Stimulated activated CD4-positive, alpha-beta T cell treated with anti-CD3 and anti-CD28 coated beads, TNF-alpha, amount 100 ng/mL, for 1 hour (primary cell): ENCODE results near the gene AWAT1.
A peak's percentile ranks its signal among the peaks of the same experiment; 100 is the strongest.
"Not testable (repeated sequence)": the region's sequence is repeated elsewhere in the genome, so short reads cannot be mapped to it uniquely, and the experiment has no call there.

ENCODE experiments used
- DNase-seq, 3 donors: peaks; one replicate each; pipeline ENCODE4 v3.0.0-alpha.2; 2020; ENCODE audit warnings: low read depth in 3 of 3, low spot score in 1 of 3

The AWAT1 gene

DNA sequence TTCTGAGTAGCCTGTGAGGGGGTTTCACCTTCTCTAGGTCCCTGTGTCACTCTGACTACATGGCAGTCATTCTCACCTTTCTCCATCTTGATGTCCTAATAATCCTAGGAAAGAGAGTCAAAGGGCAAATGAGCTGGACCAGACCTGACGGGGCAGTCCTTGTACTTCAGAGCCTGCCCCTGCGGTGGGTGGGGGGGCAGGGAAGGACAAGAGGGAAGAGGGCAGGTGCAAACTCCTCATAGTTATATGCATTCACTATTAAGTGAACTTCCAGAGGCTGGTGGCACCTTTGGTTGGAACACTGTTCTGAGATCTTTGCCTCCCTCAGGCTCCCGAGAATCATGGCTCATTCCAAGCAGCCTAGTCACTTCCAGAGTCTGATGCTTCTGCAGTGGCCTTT lies at the start of gene AWAT1:
TSS of gene AWAT1 (plus strand) at position 301 of the 400 bp plus-strand sequence. CDS start at position 342, 41 bp downstream.
- no peak for DNase-seq

- DNase-seq = no peak
These were observed 44.2 kb upstream of the AWAT1 start for GRCh38 chrX:70190225-70190624.

DNA sequence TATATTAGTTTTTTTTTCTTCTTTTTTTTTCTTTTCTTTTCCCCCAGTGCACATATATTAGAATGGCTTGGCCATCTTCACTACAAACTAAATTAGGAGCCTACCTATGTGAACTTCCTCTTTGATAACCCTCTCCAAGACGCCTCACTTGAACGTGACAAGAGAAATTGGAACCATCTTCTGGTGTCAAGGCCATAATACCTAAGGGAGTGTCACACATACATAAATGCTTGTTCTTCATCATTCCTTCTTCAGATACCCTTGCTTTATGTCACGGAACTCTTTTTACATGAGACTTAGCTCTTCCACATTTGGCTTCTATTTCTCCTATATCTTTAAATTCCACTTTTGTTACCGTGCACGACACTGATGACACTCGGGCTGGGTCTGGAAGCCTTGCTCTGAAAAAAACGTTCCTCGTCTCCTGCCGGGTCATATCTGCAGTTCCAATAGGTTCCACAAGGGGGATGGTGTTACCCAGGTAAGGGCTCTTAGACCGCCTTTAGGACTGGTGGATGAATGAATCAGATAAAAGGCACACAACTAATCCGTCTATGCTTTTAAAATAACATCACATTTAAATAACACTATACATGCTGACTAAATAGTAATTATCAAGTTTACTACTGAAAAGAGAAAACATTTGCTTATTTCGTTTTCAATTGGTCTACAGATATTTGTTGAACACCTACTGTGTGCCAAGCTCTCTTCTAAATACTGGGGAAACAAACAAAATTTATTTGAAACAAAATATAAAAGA lies 37.3 kb upstream of the AWAT1 start:
- peak; percentile 5 to 44 (median 17) for DNase-seq

DNA sequence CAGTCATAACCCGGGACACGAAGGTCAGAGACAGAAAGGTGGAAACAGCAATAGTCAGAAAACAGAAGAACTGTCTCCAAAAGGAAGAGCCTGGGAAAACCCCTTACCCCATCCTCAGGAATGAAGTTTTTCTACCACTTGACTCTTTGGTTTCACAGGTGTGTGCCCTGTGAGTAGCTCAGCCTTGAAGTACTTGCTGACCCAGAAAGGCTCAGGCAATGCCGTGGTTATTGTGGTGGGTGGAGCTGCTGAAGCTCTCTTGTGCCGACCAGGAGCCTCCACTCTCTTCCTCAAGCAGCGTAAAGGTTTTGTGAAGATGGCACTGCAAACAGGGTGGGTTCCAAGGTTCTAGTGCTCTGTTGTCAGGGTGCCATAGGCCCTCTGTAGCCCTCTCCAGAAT lies 32.7 kb upstream of the AWAT1 start:
- DNase-seq = no peak

DNA sequence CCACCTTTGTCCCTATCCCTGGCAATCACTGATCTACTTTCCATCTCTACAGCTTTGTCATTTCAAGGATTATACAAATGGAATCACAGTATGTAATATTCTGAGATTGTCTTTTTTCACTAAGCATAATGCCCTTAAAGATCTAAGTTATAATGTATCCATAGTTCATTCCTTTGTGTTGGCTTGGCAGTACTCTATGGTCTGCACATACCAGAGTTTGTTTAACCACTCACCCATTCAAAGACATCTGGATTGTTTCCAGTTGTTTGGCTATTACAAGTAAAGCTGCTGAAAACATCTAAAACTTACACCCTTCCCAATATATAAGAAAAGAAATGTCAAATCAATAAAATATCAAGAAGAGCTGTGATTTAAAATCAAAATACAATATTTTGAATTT lies 26.0 kb upstream of the AWAT1 start:
- no peak for DNase-seq

DNA sequence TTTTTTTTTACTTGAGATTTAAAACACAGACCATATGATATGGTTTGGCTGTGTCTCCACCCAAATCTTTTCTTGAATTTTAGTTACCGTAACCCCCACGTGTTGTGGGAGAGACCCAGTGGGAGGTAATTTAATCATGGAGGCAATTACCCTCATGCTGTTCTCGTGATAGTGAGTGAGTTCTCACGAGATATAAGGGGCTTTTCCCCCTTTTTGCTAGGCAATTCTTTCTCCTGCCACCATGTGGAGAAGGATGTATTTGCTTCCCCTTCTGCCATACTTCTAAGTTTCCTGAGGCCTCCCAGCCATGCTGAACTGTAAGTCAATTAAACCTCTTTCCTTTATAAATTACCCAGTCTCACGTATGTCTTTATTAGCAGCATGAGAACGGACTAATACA lies 24.9 kb upstream of the AWAT1 start:
- DNase-seq = not testable (repeated sequence)

GRCh38 chrX:70219938-70220764 lies 14.3 kb upstream of the AWAT1 start:
- no peak for DNase-seq

GRCh38 chrX:70226048-70226447 lies 8.4 kb upstream of the AWAT1 start:
- no peak for DNase-seq

DNA sequence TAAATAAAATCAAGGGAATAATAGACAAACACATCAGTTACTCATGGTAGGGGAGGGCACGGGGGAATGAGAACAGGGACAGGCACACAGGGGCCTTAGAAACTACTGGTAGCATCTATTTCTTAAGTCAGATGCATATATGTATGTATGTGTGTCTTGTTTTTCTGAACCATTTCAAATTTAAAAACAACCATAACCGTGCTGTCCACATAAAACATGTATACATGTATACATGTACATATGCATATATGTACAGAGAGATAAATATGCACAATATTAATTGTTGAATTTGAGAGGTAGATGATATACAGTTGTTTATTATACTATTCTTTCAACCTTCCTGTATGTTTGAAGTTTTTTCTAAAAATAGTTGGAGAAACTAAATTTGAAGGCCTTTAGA lies 7.8 kb upstream of the AWAT1 start:
- no peak for DNase-seq

- no peak for DNase-seq
These were observed 2.8 kb upstream of the AWAT1 start for GRCh38 chrX:70231666-70232065.

DNA sequence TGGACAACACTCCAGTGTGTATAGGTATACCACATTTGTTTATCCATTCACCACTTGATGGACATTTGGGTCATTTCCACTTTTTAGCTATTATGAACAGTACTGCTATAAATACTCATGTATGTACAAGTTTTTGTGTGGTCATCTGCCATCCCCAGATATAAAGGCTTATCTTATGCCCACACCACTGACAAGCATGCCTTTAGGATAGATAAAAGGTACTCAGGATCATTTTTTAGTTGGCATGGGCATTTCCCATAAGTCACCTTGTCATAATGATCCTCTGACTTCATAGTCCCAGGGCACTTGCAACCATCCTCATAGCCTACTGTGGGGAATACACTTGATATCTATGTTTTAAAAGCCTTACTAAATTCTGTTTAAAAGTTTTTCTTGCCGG lies 6.3 kb downstream of the AWAT1 start:
- no peak for DNase-seq

GRCh38 chrX:70241501-70241900 lies 7.0 kb downstream of the AWAT1 start:
- no peak for DNase-seq

DNA sequence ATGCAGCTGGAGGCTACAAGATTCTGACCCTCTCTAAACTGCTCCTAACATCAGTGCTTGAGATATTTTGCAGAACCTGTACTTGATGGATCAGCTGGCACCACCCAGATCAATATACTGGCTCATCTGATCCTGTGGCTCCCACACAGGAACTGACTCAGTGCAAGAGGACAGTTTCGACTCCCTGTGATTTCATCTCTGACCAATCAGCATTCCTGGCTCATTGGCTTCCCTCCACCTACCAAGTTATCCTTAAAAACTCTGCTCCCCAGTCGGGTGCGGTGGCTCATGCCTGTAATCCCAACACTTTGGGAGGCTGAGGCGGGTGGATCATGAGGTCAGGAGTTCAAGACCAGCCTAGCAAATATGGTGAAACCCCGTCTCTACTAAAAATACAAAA lies 9.1 kb downstream of the AWAT1 start:
- DNase-seq = not testable (repeated sequence)

DNA sequence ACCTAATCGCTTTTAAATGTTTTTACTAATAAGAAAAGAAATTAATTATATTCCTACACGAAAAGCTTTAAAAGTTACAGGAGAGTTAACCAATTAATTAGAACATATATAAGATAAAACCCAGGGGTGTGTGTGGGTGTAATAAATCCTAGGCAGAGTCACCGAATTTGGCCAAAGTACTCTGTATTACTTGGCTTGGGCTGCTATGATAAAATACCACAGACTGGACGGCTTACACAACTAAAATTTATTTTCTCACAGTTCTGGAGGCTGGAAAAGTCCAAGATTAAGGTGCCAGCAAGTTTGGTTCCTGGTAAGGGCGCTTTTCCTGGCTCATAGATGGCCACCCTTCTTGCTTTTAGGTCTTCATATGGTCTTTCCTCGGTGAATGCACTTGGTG lies 10.4 kb downstream of the AWAT1 start:
- DNase-seq = no peak

DNA sequence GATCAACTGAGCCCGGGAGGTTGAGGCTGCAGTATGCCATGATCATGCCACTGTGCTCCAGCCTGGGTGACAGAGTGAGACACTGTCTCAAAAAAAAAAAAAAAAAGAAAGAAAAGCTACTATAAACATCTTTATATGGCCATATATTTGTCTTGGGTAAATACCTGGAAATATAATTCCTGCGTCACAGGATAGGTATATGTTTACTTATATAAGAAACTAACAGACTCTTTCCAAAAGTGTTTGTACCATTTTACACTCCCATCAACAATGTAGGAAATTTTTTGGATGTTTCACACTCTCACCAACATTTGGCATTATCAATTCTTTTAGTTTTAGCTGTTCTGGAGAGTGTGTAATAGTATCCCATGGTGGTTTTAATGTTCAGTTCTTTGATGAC lies 12.8 kb downstream of the AWAT1 start:
- no peak for DNase-seq

DNA sequence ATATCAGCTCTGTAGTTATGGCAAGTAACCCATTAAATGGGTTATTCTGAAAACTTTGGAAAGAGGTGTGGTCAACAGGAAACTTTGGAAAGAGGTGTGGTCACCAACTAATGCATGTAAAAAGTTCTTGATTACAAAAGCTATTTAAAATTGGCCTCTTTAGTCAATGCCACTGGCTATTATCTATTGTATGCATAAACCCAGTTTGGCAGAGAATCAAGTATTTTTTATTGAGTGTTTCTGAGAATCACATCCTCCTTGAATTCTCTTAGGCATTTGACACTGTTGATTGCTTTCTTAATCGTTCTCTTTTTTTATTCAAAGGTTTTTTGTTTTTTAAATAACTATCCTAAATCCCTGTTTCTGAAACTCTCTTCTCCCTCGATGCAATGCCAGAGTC lies 18.0 kb downstream of the AWAT1 start:
- DNase-seq = no peak

DNA sequence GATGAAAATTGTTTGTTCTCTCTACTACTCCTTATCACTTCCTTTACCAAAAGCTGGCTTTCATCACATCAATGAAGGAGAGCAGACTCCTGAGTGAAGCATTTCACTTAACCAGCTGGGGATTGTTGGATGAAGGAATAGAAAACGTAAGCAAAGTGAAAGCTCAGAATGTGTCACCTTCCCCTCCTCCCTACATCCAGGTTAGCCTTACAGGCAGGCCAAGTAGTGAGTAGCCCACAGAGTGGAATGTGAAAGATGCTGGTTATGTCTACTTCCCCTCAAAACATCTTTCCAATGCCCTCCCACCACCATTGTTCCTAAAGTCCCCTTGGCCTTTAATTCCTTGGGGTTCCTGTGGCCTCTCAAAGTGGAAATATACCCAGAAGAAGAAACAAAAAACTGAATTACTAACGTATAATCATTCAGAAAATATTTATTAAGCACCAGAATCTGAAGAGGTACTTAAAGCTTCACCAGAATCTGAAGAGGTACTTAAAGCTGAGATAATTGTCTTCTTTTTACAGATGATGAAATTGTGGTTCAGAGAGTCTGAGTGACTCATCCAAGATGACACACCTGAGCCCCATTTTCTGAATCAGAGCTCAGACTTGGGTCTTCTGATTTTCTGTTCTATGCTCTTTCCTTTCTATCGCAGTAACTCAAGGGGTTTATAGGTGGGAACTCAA lies 19.1 kb downstream of the AWAT1 start:
- DNase-seq = no peak

GRCh38 chrX:70254063-70254400 lies 19.6 kb downstream of the AWAT1 start:
- DNase-seq = no peak

- DNase-seq = no peak
These were observed 20.5 kb downstream of the AWAT1 start for GRCh38 chrX:70254909-70255308.

- DNase-seq = no peak
These were observed 21.0 kb downstream of the AWAT1 start for GRCh38 chrX:70255452-70255851.

- DNase-seq = no peak
These were observed 23.2 kb downstream of the AWAT1 start for GRCh38 chrX:70257423-70258288.
